ENCODE data around the gene BNIP5. TPM values are rescaled to one million over a fixed set of nuclear protein-coding genes. Genes with fewer than 3 reads are reported as not detected.

The BNIP5 gene
- total and polyA plus RNA-seq, 2 of the 13 experiments (the other 11 are each of a cell fraction or from before 2014, with no cell fraction given): not detected

GRCh38 chr6:36284359-36284758 lies 52.3 kb downstream of the BNIP5 start (continued):
- no peak for TF ChIP-seq ARHGAP35 (CRISPR knock-in tag; IDR thresholded peaks at IDR 0.05; ENCODE audit: borderline replicate concordance)
- no peak for TF ChIP-seq ZNF563 (CRISPR knock-in tag; IDR thresholded peaks at IDR 0.05)
- TF ChIP-seq ELK4 (CRISPR knock-in tag; IDR thresholded peaks at IDR 0.05; ENCODE audit: borderline replicate concordance): no peak
- no peak for TF ChIP-seq HINFP (CRISPR knock-in tag; IDR thresholded peaks at IDR 0.05; ENCODE audit: low read depth)
- TF ChIP-seq MAFF (IDR thresholded peaks at IDR 0.05; ENCODE audit: low read depth, low read length): no peak
- no peak for TF ChIP-seq MBNL3 (CRISPR knock-in tag; conservative IDR thresholded peaks at IDR 0.05)
- TF ChIP-seq FOSL1 (CRISPR knock-in tag; IDR thresholded peaks at IDR 0.05; ENCODE audit: borderline replicate concordance): no peak
- no peak for TF ChIP-seq SMAD3 (CRISPR knock-in tag; IDR thresholded peaks at IDR 0.05)
- TF ChIP-seq ZNF20 (CRISPR knock-in tag; IDR thresholded peaks at IDR 0.05): no peak
- no peak for TF ChIP-seq RARG (CRISPR knock-in tag; IDR thresholded peaks at IDR 0.05; ENCODE audit: low read depth)
- no peak for TF ChIP-seq ZNF337 (CRISPR knock-in tag; IDR thresholded peaks at IDR 0.05; ENCODE audit: borderline replicate concordance, low read depth)
- TF ChIP-seq MEIS2 (CRISPR knock-in tag; IDR thresholded peaks at IDR 0.05): no peak
- TF ChIP-seq ZBTB49 (CRISPR knock-in tag; IDR thresholded peaks at IDR 0.05; ENCODE audit: borderline replicate concordance): no peak

Measured in HepG2 (cell line).